HG02623 (cell line): ENCODE results near the gene KLHL13.

ENCODE experiments used
- ATAC-seq: cut with Tn5 transposase; IDR thresholded peaks from one replicate; pipeline ENCODE4 v1.9.1; 2021; ENCODE audit warnings: moderate library complexity; ENCODE audit not compliant: unreplicated experiment

The KLHL13 gene

GRCh38 chrX:117871796-117872195, 244.8 kb downstream of the KLHL13 start:
- no peak for ATAC-seq

- ATAC-seq, result no peak
Observed at GRCh38 chrX:117860517-117860916, 256.1 kb downstream of the KLHL13 start.

DNA sequence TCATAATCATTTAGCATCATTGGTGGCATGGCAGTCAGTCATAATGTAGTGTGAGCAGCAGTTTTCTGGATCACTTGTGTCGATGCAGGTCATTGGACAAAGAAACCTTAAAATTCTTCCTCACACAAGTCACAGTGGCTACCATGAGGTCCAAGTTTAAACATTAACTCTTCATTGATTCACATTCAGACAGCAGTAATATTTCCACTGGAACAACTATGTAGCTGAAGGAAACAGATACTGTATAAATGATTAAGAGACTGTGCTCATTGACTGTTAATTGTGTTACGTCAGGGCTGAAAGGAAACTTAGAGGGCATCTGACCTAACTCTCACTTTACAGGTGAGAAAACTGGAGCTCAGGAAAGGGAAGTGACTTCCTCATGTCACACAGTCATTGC, 261.8 kb downstream of the KLHL13 start:
- no peak for ATAC-seq

- no peak for ATAC-seq
Observed at GRCh38 chrX:117851025-117851424, 265.6 kb downstream of the KLHL13 start.
